Naive thymus-derived CD4-positive, alpha-beta T cell (primary cell): ENCODE measurements around the gene CYP26B1. TPM values are rescaled to one million over a fixed set of nuclear protein-coding genes. Genes with fewer than 3 reads are reported as not detected.
A peak's percentile ranks its signal among the peaks of the same experiment; 100 is the strongest.

ENCODE experiments used
- ATAC-seq: fragments of 150-1000 bp; cut with Tn5 transposase; 2 replicates; pipeline ENCODE4 v1.10.0; 2021; ENCODE audit warnings: mild to moderate bottlenecking, moderate library complexity
- CTCF ChIA-PET: fragments of 350-600 bp; sonication (Branson Sonifier 250); formaldehyde crosslinking; loops from one replicate; lab custom pipeline; 2021; ENCODE audit warnings: antibody characterized with exemption; lab: Charles Lee
- POLR2A ChIA-PET: fragments of 350-600 bp; sonication (Branson Sonifier 250); formaldehyde crosslinking; loops from one replicate; lab custom pipeline; 2021; ENCODE audit warnings: antibody characterized with exemption, inconsistent platforms; lab: Charles Lee
- DNase-seq, 9 donors: peaks; one replicate each; pipeline versions ENCODE4 v3.0.0 to v3.0.0-alpha.2; 2020 to 2022; ENCODE audit warnings: mixed read lengths in 1 of 9
- H3K27ac ChIP-seq: one replicate; pipeline ENCODE4 v1.7.0; 2013; ENCODE audit warnings: mild to moderate bottlenecking, low read depth, low read length, moderate library complexity
- H3K27me3 ChIP-seq, 2 donors: one replicate each; pipeline ENCODE4 v1.7.0; 2013; ENCODE audit warnings: low read length in 2 of 2, mild to moderate bottlenecking in 2 of 2, moderate library complexity in 2 of 2; ENCODE audit not compliant: control insufficient read depth in 2 of 2, insufficient read depth in 2 of 2
- H3K36me3 ChIP-seq, 3 experiments: 1 replicate in 2 of 3; 2 replicates in 1 of 3; pipeline ENCODE4 v1.7.0; 2013; ENCODE audit warnings: low read length in 3 of 3, mild to moderate bottlenecking in 3 of 3, moderate library complexity in 1 of 3; ENCODE audit not compliant: insufficient read depth in 3 of 3, control insufficient read depth in 2 of 3
- H3K4me1 ChIP-seq, 2 donors: one replicate each; pipeline ENCODE4 v1.7.0; 2013; ENCODE audit warnings: low read length in 2 of 2, mild to moderate bottlenecking in 2 of 2, moderate library complexity in 1 of 2; ENCODE audit not compliant: control insufficient read depth in 2 of 2, insufficient read depth in 2 of 2
- H3K4me3 ChIP-seq: 2 replicates; pipeline ENCODE4 v1.7.0; 2013; ENCODE audit warnings: mild to moderate bottlenecking, low read length
- H3K9me3 ChIP-seq, 3 experiments: 1 replicate in 2 of 3; 2 replicates in 1 of 3; pipeline ENCODE4 v1.7.0; 2013; ENCODE audit warnings: low read length in 3 of 3; ENCODE audit not compliant: control insufficient read depth in 2 of 3
- H3K27ac Mint-ChIP-seq, 9 donors: one replicate each; pipeline ENCODE4 v1.8.0; 2020 to 2022; ENCODE audit warnings: mixed read lengths in 9 of 9, mild to moderate bottlenecking in 8 of 9, moderate library complexity in 5 of 9, inconsistent platforms in 2 of 9
- H3K27me3 Mint-ChIP-seq, 5 donors: one replicate each; pipeline ENCODE4 v1.8.0; 2021 to 2022; ENCODE audit warnings: mixed read lengths in 5 of 5, mild to moderate bottlenecking in 1 of 5
- H3K36me3 Mint-ChIP-seq, 5 donors: one replicate each; pipeline ENCODE4 v1.8.0; 2020 to 2022; ENCODE audit warnings: mixed read lengths in 5 of 5, mild to moderate bottlenecking in 3 of 5, inconsistent platforms in 1 of 5
- H3K4me1 Mint-ChIP-seq, 7 donors: one replicate each; pipeline ENCODE4 v1.8.0; 2020 to 2022; ENCODE audit warnings: mixed read lengths in 7 of 7, mild to moderate bottlenecking in 3 of 7, inconsistent platforms in 1 of 7
- H3K4me3 Mint-ChIP-seq, 10 donors: one replicate each; pipeline ENCODE4 v1.8.0; 2020 to 2022; ENCODE audit warnings: mild to moderate bottlenecking in 10 of 10, mixed read lengths in 10 of 10, moderate library complexity in 6 of 10, inconsistent platforms in 2 of 10
- H3K9me3 Mint-ChIP-seq, 11 donors: one replicate each; pipeline ENCODE4 v1.8.0; 2020 to 2022; ENCODE audit warnings: mixed read lengths in 11 of 11, mild to moderate bottlenecking in 4 of 11, inconsistent platforms in 1 of 11, moderate library complexity in 1 of 11
- intact Hi-C, 2 donors: fragments of 100-400 bp; cut with micrococcal nuclease; formaldehyde crosslinking; loops; one replicate each; pipeline ENCODE4 v1.15.1; 2023
- polyA plus RNA-seq, 2 donors: library from polyadenylated mRNA; unstranded; fragments of 300-500 nt; fragmentation: Illumina TruSeq; gene quantifications; one replicate each; pipeline ENCODE4 v1.2.3, GENCODE V29; 2021
- total RNA-seq, 6 experiments: library from RNA in 5 of 6; stranded (reverse) in 5 of 6; gene quantifications; 1 replicate in 5 of 6; 2 replicates in 1 of 6; pipeline ENCODE4 v1.2.3 and lab custom pipeline; 2021 to 2026

CYP26B1 gene
- total and polyA plus RNA-seq, 7 experiments from 2014 or later, result not detected

- CTCF ChIA-PET, result no interaction called here
- Histone ChIP-seq H3K9me3 (no peaks in the 10 kb centered on the region), H3K4me1 (no peaks in the 10 kb centered on the region), H3K27me3 (no peaks in the 10 kb centered on the region), H3K36me3 (no peaks in the 10 kb centered on the region), H3K27ac (no peak overlapping the region), H3K4me3 (no peak overlapping the region)
- Mint-ChIP-seq H3K27ac (no peak overlapping the region), H3K27me3 (peaks cover 0 to 38% (median 20%) of the 10 kb centered on the region in 5 donors), H3K4me3 (no peak overlapping the region), H3K4me1 (no peaks in the 10 kb centered on the region), H3K9me3 (peaks cover 0 to 1% (median 0%) of the 10 kb centered on the region in 11 donors), H3K36me3 (no peaks in the 10 kb centered on the region)
- intact Hi-C loops, result no loop called here
- POLR2A ChIA-PET, result no interaction called here
- no peak for ATAC-seq
- DNase-seq, result no peak
Observed at GRCh38 chr2:72095364-72095763, 52.3 kb downstream of the CYP26B1 start.

DNA sequence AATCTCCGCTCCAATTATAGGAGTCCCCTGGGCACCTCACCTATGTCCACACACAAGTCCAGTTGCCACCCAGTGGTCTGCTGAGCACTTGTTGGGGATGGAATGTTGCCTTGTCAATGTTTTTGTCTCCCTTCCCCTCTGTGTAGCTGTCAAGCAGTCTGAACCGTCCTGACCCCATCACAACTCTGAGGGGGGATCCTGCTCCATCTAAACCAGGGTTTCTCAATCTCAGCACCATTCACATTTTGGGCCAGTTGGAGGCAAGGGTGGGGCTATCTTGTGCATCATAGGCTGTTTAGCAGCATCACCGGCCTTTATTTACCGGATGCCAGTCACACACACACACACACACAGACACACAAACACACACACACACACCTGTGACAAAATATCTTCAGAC lies 53.0 kb downstream of the CYP26B1 start:
- no peaks in the 10 kb centered on the region for H3K9me3 ChIP-seq
- no peaks in the 10 kb centered on the region for H3K4me1 ChIP-seq
- H3K27me3 ChIP-seq, result no peaks in the 10 kb centered on the region
- ChIA-PET CTCF (no interaction called here), POLR2A (no interaction called here)
- no peaks in the 10 kb centered on the region for H3K36me3 ChIP-seq
- Mint-ChIP-seq H3K9me3 (peaks cover 0 to 4% (median 0%) of the 10 kb centered on the region in 11 donors), H3K4me3 (no peak overlapping the region), H3K27ac (no peak overlapping the region), H3K27me3 (peaks cover 0 to 37% (median 16%) of the 10 kb centered on the region in 5 donors), H3K36me3 (no peaks in the 10 kb centered on the region), H3K4me1 (no peaks in the 10 kb centered on the region)
- intact Hi-C loops, result no loop called here
- no peak overlapping the region for H3K27ac ChIP-seq
- ATAC-seq (no peak), DNase-seq (no peak)
- H3K4me3 ChIP-seq, result no peak overlapping the region

DNA sequence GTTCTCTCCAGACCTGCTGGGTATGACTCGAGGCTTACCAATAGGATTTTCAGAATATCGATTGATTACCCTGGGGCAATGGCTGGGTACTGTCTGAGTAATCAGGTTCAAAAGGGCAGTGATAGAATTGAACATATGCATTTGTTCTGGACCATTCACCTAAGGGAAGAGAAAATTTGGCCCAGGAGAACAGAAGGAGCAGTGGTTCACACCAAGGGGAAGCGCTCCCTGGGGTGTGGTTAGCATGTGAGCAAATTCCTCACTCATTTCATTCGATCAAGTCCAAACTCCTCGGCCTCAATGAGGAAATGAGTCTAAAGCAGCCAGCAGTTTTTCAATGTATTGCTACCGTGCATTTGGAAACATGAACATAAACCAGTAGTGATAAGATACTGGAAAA lies 55.6 kb downstream of the CYP26B1 start:
- H3K4me1 Mint-ChIP-seq, result no peaks in the 10 kb centered on the region
- H3K27ac ChIP-seq, result no peak overlapping the region
- H3K4me3 Mint-ChIP-seq, result no peak overlapping the region
- intact Hi-C loops, result no loop called here
- CTCF ChIA-PET, result no interaction called here
- peaks cover 0 to 22% (median 7%) of the 10 kb centered on the region in 5 donors for H3K27me3 Mint-ChIP-seq
- DNase-seq, result no peak
- H3K27ac Mint-ChIP-seq, result no peak overlapping the region
- no peaks in the 10 kb centered on the region for H3K9me3 ChIP-seq
- H3K4me3 ChIP-seq, result no peak overlapping the region
- H3K9me3 Mint-ChIP-seq, result peaks cover 0 to 6% (median 1%) of the 10 kb centered on the region in 11 donors
- no peaks in the 10 kb centered on the region for H3K36me3 ChIP-seq
- no peaks in the 10 kb centered on the region for H3K4me1 ChIP-seq
- ATAC-seq, result no peak
- no peaks in the 10 kb centered on the region for H3K36me3 Mint-ChIP-seq
- POLR2A ChIA-PET, result no interaction called here
- H3K27me3 ChIP-seq, result no peaks in the 10 kb centered on the region

GRCh38 chr2:72090781-72091482 lies 56.7 kb downstream of the CYP26B1 start:
- ChIA-PET POLR2A (no interaction called here), CTCF (no interaction called here)
- no peak for DNase-seq
- Mint-ChIP-seq H3K4me3 (no peak overlapping the region), H3K36me3 (no peaks in the 10 kb centered on the region), H3K27me3 (peaks cover 0 to 22% (median 7%) of the 10 kb centered on the region in 5 donors), H3K4me1 (no peaks in the 10 kb centered on the region), H3K9me3 (peaks cover 0 to 8% (median 1%) of the 10 kb centered on the region in 11 donors), H3K27ac (no peak overlapping the region)
- Histone ChIP-seq H3K4me3 (no peak overlapping the region), H3K36me3 (no peaks in the 10 kb centered on the region), H3K27me3 (no peaks in the 10 kb centered on the region), H3K4me1 (no peaks in the 10 kb centered on the region), H3K27ac (no peak overlapping the region), H3K9me3 (no peaks in the 10 kb centered on the region)
- no peak for ATAC-seq
- intact Hi-C loops, result no loop called here

- Mint-ChIP-seq H3K4me1 (no peaks in the 10 kb centered on the region), H3K4me3 (no peak overlapping the region), H3K36me3 (no peaks in the 10 kb centered on the region), H3K27me3 (peaks cover 0 to 22% (median 7%) of the 10 kb centered on the region in 5 donors), H3K9me3 (peaks cover 0 to 10% (median 1%) of the 10 kb centered on the region in 11 donors), H3K27ac (no peak overlapping the region)
- no peak for DNase-seq
- Histone ChIP-seq H3K36me3 (no peaks in the 10 kb centered on the region), H3K27ac (no peak overlapping the region), H3K4me3 (no peak overlapping the region), H3K4me1 (no peaks in the 10 kb centered on the region), H3K9me3 (no peaks in the 10 kb centered on the region), H3K27me3 (no peaks in the 10 kb centered on the region)
- intact Hi-C loops, result no loop called here
- ChIA-PET POLR2A (no interaction called here), CTCF (no interaction called here)
- no peak for ATAC-seq
Observed at GRCh38 chr2:72090271-72090720, 57.4 kb downstream of the CYP26B1 start.

- CTCF ChIA-PET, result no interaction called here
- Mint-ChIP-seq H3K27ac (peak overlapping the region in 1 of 9 donors; percentile 55), H3K4me3 (no peak overlapping the region), H3K4me1 (no peaks in the 10 kb centered on the region), H3K9me3 (peaks cover 0 to 10% (median 1%) of the 10 kb centered on the region in 11 donors), H3K36me3 (no peaks in the 10 kb centered on the region), H3K27me3 (peaks cover 0 to 19% (median 7%) of the 10 kb centered on the region in 5 donors)
- H3K4me1 ChIP-seq, result no peaks in the 10 kb centered on the region
- no peak overlapping the region for H3K27ac ChIP-seq
- ATAC-seq (no peak), DNase-seq (no peak)
- no peaks in the 10 kb centered on the region for H3K27me3 ChIP-seq
- H3K4me3 ChIP-seq, result no peak overlapping the region
- POLR2A ChIA-PET, result no interaction called here
- H3K36me3 ChIP-seq, result no peaks in the 10 kb centered on the region
- intact Hi-C loops, result no loop called here
- H3K9me3 ChIP-seq, result no peaks in the 10 kb centered on the region
Observed at GRCh38 chr2:72089537-72089936, 58.1 kb downstream of the CYP26B1 start.

DNA sequence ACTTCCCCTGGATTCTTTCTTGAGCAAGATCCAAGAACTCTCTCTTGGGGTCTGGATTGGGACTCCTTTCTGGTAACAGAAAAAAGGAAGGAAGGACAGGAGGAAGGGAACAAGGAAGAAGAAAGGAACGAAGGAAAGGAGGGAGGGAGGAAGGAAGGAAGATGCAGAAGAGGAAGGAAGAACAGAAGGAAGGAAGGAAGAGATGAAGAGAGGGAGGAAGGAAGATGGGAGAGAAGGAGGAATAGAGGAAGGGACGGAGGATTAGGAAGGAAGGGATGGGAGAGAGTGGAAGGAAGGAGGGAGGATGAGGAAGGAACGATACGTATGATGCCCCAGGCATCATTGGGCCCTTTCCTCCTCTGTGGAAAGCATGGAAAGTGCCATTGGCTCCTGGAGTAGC lies 58.6 kb downstream of the CYP26B1 start:
- POLR2A ChIA-PET, result no interaction called here
- Histone ChIP-seq H3K4me1 (no peaks in the 10 kb centered on the region), H3K27ac (no peak overlapping the region), H3K27me3 (no peaks in the 10 kb centered on the region), H3K9me3 (no peaks in the 10 kb centered on the region), H3K4me3 (no peak overlapping the region), H3K36me3 (no peaks in the 10 kb centered on the region)
- Mint-ChIP-seq H3K4me3 (no peak overlapping the region), H3K27ac (no peak overlapping the region), H3K4me1 (no peaks in the 10 kb centered on the region), H3K36me3 (no peaks in the 10 kb centered on the region), H3K9me3 (peaks cover 0 to 10% (median 1%) of the 10 kb centered on the region in 11 donors), H3K27me3 (peaks cover 0 to 15% (median 7%) of the 10 kb centered on the region in 5 donors)
- intact Hi-C loops, result no loop called here
- CTCF ChIA-PET, result no interaction called here
- ATAC-seq, result no peak
- DNase-seq, result no peak
